Kidney epithelial cell (primary cell): ENCODE measurements around the gene RIPPLY3. TPM values are rescaled to one million over a fixed set of nuclear protein-coding genes. Genes with fewer than 3 reads are reported as not detected.

Experiments
- DNase-seq: peaks from one replicate; pipeline ENCODE4 v3.0.0-alpha.2; 2010; ENCODE audit warnings: low read depth
- H3K27me3 ChIP-seq: 2 replicates; pipeline ENCODE4 v1.6.0; 2011; ENCODE audit warnings: low read length; ENCODE audit not compliant: control insufficient read depth, insufficient read depth
- H3K36me3 ChIP-seq: 2 replicates; pipeline ENCODE4 v1.5.1; 2011; ENCODE audit warnings: low read length; ENCODE audit not compliant: control insufficient read depth, insufficient read depth
- H3K4me3 ChIP-seq: 2 replicates; pipeline ENCODE4 v1.5.1; 2011; ENCODE audit warnings: low read depth, mild to moderate bottlenecking, control low read depth, low read length
- total RNA-seq: library from RNA; depleted of rRNA; stranded (reverse); fragments of >200 nt; gene quantifications from 2 replicates; pipeline ENCODE4 v1.2.3, GENCODE V29; 2015
- TF ChIP-seq, protein P1 (sequence below): IDR thresholded peaks from 2 replicates; pipeline ENCODE4 v1.5.1; 2011; ENCODE audit warnings: mild to moderate bottlenecking, moderate library complexity, low read length, control low read depth, inconsistent platforms; ENCODE audit not compliant: insufficient read depth, poor library complexity, severe bottlenecking

Gene RIPPLY3
- total RNA-seq, 1 donor from 2014 or later, result 0.92 TPM

DNA sequence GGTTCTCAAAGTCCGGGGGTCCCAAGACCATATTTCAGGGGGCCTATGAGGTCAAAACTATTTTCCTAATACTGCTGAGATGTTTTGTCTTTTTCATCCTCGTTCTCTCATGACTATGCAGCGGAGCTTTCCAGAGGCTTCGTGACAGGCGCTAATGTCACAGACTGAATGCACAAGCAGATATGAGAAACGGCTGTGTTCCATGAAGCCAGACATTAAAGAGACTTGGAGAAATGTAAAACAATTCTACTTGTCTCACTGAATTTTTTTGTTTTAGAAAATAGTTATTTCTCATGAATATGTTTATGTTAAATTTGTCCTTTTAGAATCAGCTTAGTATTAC lies 56.1 kb downstream of the RIPPLY3 start:
- Histone ChIP-seq H3K36me3 (no peaks in the 10 kb centered on the region), H3K27me3 (no peaks in the 10 kb centered on the region), H3K4me3 (no peak overlapping the region)
- no peak for DNase-seq
- TF ChIP-seq, protein P1, sequence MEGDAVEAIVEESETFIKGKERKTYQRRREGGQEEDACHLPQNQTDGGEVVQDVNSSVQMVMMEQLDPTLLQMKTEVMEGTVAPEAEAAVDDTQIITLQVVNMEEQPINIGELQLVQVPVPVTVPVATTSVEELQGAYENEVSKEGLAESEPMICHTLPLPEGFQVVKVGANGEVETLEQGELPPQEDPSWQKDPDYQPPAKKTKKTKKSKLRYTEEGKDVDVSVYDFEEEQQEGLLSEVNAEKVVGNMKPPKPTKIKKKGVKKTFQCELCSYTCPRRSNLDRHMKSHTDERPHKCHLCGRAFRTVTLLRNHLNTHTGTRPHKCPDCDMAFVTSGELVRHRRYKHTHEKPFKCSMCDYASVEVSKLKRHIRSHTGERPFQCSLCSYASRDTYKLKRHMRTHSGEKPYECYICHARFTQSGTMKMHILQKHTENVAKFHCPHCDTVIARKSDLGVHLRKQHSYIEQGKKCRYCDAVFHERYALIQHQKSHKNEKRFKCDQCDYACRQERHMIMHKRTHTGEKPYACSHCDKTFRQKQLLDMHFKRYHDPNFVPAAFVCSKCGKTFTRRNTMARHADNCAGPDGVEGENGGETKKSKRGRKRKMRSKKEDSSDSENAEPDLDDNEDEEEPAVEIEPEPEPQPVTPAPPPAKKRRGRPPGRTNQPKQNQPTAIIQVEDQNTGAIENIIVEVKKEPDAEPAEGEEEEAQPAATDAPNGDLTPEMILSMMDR, result no peak

DNA sequence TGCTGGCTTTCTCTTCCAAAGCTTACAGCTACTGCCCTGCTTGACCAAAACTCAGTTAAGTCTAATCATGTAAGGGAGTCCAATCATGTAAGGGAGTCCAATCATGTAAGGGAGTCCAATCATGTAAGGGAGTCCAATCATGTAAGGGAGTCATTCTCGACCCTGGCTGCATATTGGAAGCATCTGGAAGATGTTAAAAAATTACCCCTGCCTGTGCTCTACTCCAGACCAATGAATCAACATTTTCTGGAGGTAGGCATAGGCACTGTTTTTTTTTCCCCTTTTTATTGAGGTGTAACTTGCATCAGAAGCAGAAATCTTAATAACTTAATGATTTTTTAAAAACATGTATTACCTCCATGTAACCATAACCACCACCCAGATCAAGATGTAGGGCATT lies 56.9 kb downstream of the RIPPLY3 start:
- TF ChIP-seq, protein P1, result no peak
- H3K27me3 ChIP-seq, result no peaks in the 10 kb centered on the region
- no peaks in the 10 kb centered on the region for H3K36me3 ChIP-seq
- H3K4me3 ChIP-seq, result no peak overlapping the region
- DNase-seq, result no peak

DNA sequence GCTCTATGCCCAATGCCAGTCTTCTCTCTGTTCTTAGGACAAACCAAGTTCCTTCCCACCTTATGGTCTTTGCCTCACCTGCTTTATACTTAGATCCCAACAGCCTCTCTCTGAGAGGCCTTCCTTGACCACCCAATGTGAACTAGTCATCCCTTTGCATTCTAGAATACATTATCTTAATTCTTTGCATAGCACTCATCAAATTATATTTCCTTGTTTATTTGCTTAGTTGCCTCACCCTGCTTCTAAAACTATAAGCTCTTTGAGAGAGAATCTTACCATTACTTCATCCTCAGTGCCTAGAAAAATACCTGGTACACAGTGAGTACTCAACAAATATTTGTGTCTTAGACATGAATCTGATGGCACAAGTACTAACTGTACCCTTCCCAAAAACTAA lies 58.3 kb downstream of the RIPPLY3 start:
- no peak overlapping the region for H3K4me3 ChIP-seq
- no peak for DNase-seq
- no peaks in the 10 kb centered on the region for H3K36me3 ChIP-seq
- TF ChIP-seq, protein P1, result no peak
- H3K27me3 ChIP-seq, result no peaks in the 10 kb centered on the region

DNA sequence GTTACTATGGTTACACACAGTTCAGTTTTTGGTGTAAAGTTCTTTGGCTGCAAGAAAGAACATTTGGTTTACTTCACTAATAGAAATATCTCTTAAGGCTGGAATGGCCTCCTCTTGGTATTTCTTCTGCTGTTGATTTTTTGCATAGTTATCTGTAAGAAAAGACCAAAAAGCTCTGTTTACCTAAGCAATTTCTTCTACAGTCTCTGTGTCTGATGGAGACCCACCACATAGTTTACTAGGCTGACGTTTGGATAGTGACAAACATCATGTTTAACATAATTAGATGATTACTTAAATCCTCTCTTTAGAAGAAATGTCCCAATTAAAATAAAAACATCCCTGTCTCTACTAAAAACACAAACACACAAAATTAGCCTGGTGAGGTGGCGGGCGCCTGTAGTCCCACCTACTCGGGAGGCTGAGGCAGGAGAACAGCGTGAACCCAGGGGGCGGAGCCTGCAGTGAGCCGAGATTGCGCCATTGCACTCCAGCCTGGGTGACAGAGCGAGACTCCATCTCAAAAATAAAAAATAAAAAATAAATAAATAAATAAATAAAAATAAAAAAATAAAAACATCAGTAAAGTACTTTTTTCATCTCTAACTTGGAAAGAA lies 59.2 kb downstream of the RIPPLY3 start:
- Histone ChIP-seq H3K4me3 (no peak overlapping the region), H3K36me3 (no peaks in the 10 kb centered on the region), H3K27me3 (no peaks in the 10 kb centered on the region)
- TF ChIP-seq, protein P1, result no peak
- DNase-seq, result no peak

Other genes starting within 250 kb of the RIPPLY3 start
- 26.7 and 38.2 TPM in 2 replicates for gene HLCS, start 40.0 kb upstream of the RIPPLY3 start, total RNA-seq
- 11.4 and 15.9 TPM in 2 replicates for gene PIGP, start 66.4 kb downstream of the RIPPLY3 start, total RNA-seq
- 126 and 139 TPM in 2 replicates for gene TTC3, start 66.6 kb downstream of the RIPPLY3 start, total RNA-seq